HCT116 (cell line): Measurements from ENCODE around the gene CHST1. TPM values are rescaled to one million over a fixed set of nuclear protein-coding genes. Genes with fewer than 3 reads are reported as not detected.

ENCODE experiments used
- ATAC-seq: fragments of 200-7000 bp; cut with Tn5 transposase; 2 replicates; pipeline ENCODE4 v1.9.1; 2020; ENCODE audit warnings: mild to moderate bottlenecking, moderate library complexity
- BruUV-seq: library from RNA; stranded (reverse); fragments of 400-500 nt; replicated peaks from 2 replicates; lab custom pipeline; 2021; lab: Mats Ljungman, UMichigan
- CTCF ChIA-PET: fragments of 300-600 bp; sonication (Branson Sonifier 250); formaldehyde crosslinking; loops from one replicate; lab custom pipeline; 2021; ENCODE audit warnings: antibody characterized with exemption; lab: Charles Lee
- POLR2A ChIA-PET: fragments of 300-600, 350-600 bp; sonication (Branson Sonifier 250); formaldehyde crosslinking; loops from one replicate; lab custom pipeline; 2021; ENCODE audit warnings: antibody characterized with exemption; lab: Charles Lee
- RAD21 ChIA-PET, 2 experiments: fragments of 300-600 bp; sonication (Branson Sonifier 250); formaldehyde crosslinking; loops; one replicate each; lab custom pipeline; 2023; ENCODE audit warnings: low total read pairs in 2 of 2; ENCODE audit not compliant: uncharacterized antibody in 2 of 2, unreplicated experiment in 2 of 2, low non-redundant PET in 1 of 2; lab: Charles Lee
- DNase-seq: peaks from one replicate; pipeline ENCODE4 v3.0.0-alpha.2; 2010; ENCODE audit warnings: low read depth, low spot score
- H2AFZ ChIP-seq: fragments of 200-600 bp; shearing (Covaris generic), sonication (generic); 2 replicates; pipeline ENCODE4 v1.6.1; 2017; ENCODE audit warnings: low read depth, mixed run types, mixed read lengths, antibody characterized with exemption, low read length; ENCODE audit not compliant: poor library complexity, severe bottlenecking
- H3K27ac ChIP-seq: 2 replicates; pipeline ENCODE4 v1.5.1; 2012; ENCODE audit warnings: low read depth, low read length
- H3K27me3 ChIP-seq: fragments of 200-600 bp; sonication (generic); 2 replicates; pipeline ENCODE4 v1.6.1; 2016; ENCODE audit warnings: mixed run types, low read length, mixed read lengths; ENCODE audit not compliant: insufficient read depth
- H3K36me3 ChIP-seq, 2 experiments: fragments of 200-500 bp in 1 of 2; fragments of 200-600 bp in 1 of 2; sonication (Bioruptor generic) in 1 of 2; sonication (generic) in 1 of 2; 2 replicates each; pipeline versions ENCODE4 v1.5.1 to v1.6.1; 2014 to 2016; ENCODE audit warnings: low read length in 2 of 2, inconsistent platforms in 1 of 2, mixed read lengths in 1 of 2, mixed run types in 1 of 2; ENCODE audit not compliant: insufficient read depth in 2 of 2, control insufficient read depth in 1 of 2
- H3K4me1 ChIP-seq, 2 experiments: fragments of 200-600 bp in 1 of 2; sonication (generic) in 1 of 2; 2 replicates each; pipeline versions ENCODE4 v1.5.1 to v1.6.1; 2012 to 2017; ENCODE audit warnings: low read length in 2 of 2, inconsistent platforms in 1 of 2, mild to moderate bottlenecking in 1 of 2, mixed read lengths in 1 of 2, mixed run types in 1 of 2, moderate library complexity in 1 of 2; ENCODE audit not compliant: insufficient read depth in 2 of 2, control insufficient read depth in 1 of 2
- H3K4me2 ChIP-seq: fragments of 200-600 bp; sonication (generic); 2 replicates; pipeline ENCODE4 v1.6.1; 2017; ENCODE audit warnings: mixed run types, low read length, mixed read lengths
- H3K4me3 ChIP-seq, 2 experiments: fragments of 200-600 bp in 1 of 2; sonication (generic) in 1 of 2; replicated peaks in 1 of 2; 2 replicates each; pipeline ENCODE4 v1.5.1; 2011 to 2016; ENCODE audit warnings: low read length in 2 of 2, control low read depth in 1 of 2, low read depth in 1 of 2, mild to moderate bottlenecking in 1 of 2, mixed read lengths in 1 of 2, mixed run types in 1 of 2
- H3K79me2 ChIP-seq: fragments of 200-600 bp; sonication (generic); 2 replicates; pipeline ENCODE4 v1.6.1; 2017; ENCODE audit warnings: mild to moderate bottlenecking, mixed run types, low read length, moderate library complexity, mixed read lengths; ENCODE audit not compliant: insufficient read depth
- H3K9ac ChIP-seq: fragments of 200-600 bp; sonication (generic); 2 replicates; pipeline ENCODE4 v1.6.1; 2016; ENCODE audit warnings: low read length, mixed read lengths
- H3K9me2 ChIP-seq: fragments of 200-600 bp; sonication (generic), shearing (Covaris generic); 2 replicates; pipeline ENCODE4 v1.6.1; 2017; ENCODE audit warnings: mixed run types, mild to moderate bottlenecking, moderate library complexity; ENCODE audit not compliant: insufficient read depth
- H3K9me3 ChIP-seq, 2 experiments: fragments of 200-500 bp in 1 of 2; fragments of 200-600 bp in 1 of 2; sonication (Bioruptor generic) in 1 of 2; sonication (generic) in 1 of 2; 2 replicates each; pipeline ENCODE4 v1.6.1; 2014 to 2017; ENCODE audit warnings: low read length in 2 of 2, mixed read lengths in 2 of 2, inconsistent platforms in 1 of 2, low read depth in 1 of 2, mild to moderate bottlenecking in 1 of 2, mixed run types in 1 of 2, moderate library complexity in 1 of 2; ENCODE audit not compliant: control insufficient read depth in 1 of 2, insufficient read depth in 1 of 2
- H4K20me1 ChIP-seq: fragments of 200-600 bp; sonication (generic), shearing (Covaris generic); 2 replicates; pipeline ENCODE4 v1.6.1; 2017; ENCODE audit warnings: mixed run types, mild to moderate bottlenecking, moderate library complexity; ENCODE audit not compliant: insufficient read depth
- CBX3 ChIP-seq: IDR thresholded peaks from 2 replicates; pipeline ENCODE4 v1.6.1; 2012; ENCODE audit warnings: low read depth
- CEBPB ChIP-seq: IDR thresholded peaks from 2 replicates; pipeline ENCODE4 v1.6.1; 2012; ENCODE audit warnings: low read depth
- CTCF ChIP-seq, 3 experiments: fragments of 200-600 bp in 1 of 3; sonication (generic) in 1 of 3; IDR thresholded peaks in 2 of 3; conservative IDR thresholded peaks in 1 of 3; 2 replicates each; pipeline ENCODE4 v1.5.1; 2012 to 2017; ENCODE audit warnings: low read depth in 2 of 3, low read length in 2 of 3, antibody characterized with exemption in 1 of 3, borderline replicate concordance in 1 of 3, control low read depth in 1 of 3, mild to moderate bottlenecking in 1 of 3, mixed read lengths in 1 of 3, mixed run types in 1 of 3, moderate library complexity in 1 of 3; ENCODE audit not compliant: insufficient read depth in 1 of 3
- EGR1 ChIP-seq: IDR thresholded peaks from 2 replicates; pipeline ENCODE4 v1.6.1; 2012; ENCODE audit warnings: low read depth
- ELF1 ChIP-seq: IDR thresholded peaks from 2 replicates; pipeline ENCODE4 v1.6.1; 2012; ENCODE audit warnings: low read depth, borderline replicate concordance
- EZH2 ChIP-seq: fragments of 200-600 bp; sonication (generic); IDR thresholded peaks from 2 replicates; pipeline ENCODE4 v1.6.1; 2017; ENCODE audit warnings: antibody characterized with exemption, mixed run types
- EZH2phosphoT487 ChIP-seq: fragments of 200-600 bp; IDR thresholded peaks from 2 replicates; pipeline ENCODE4 v1.6.1; 2018; ENCODE audit warnings: antibody characterized with exemption, borderline replicate concordance
- FOSL1 ChIP-seq: IDR thresholded peaks from 2 replicates; pipeline ENCODE4 v1.6.1; 2012; ENCODE audit warnings: low read depth
- POLR2AphosphoS5 ChIP-seq: IDR thresholded peaks from 2 replicates; pipeline ENCODE4 v1.6.1; 2011; ENCODE audit warnings: mild to moderate bottlenecking, low read depth, low read length, moderate library complexity
- RAD21 ChIP-seq: IDR thresholded peaks from 2 replicates; pipeline ENCODE4 v1.6.1; 2012; ENCODE audit warnings: low read depth, mild to moderate bottlenecking
- REST ChIP-seq: IDR thresholded peaks from 2 replicates; pipeline ENCODE4 v1.6.1; 2012; ENCODE audit warnings: low read depth
- SIN3A ChIP-seq: IDR thresholded peaks from 2 replicates; pipeline ENCODE4 v1.6.1; 2012; ENCODE audit warnings: low read depth
- SP1 ChIP-seq: IDR thresholded peaks from 2 replicates; pipeline ENCODE4 v1.6.1; 2012; ENCODE audit warnings: low read depth
- SRF ChIP-seq: IDR thresholded peaks from 2 replicates; pipeline ENCODE4 v1.6.1; 2012; ENCODE audit warnings: low read depth
- YY1 ChIP-seq: IDR thresholded peaks from 2 replicates; pipeline ENCODE4 v1.6.1; 2011; ENCODE audit warnings: low read length, low read depth, moderate library complexity, mild to moderate bottlenecking; ENCODE audit not compliant: insufficient replicate concordance; ENCODE audit errors: extremely low read depth
- ZFX ChIP-seq: fragments of 450-650 bp; IDR thresholded peaks from 2 replicates; pipeline ENCODE4 v1.6.1; 2017
- ZNF274 ChIP-seq: fragments of 200-500 bp; sonication (Bioruptor generic); IDR thresholded peaks from 2 replicates; pipeline ENCODE4 v1.6.1; 2014; ENCODE audit warnings: mild to moderate bottlenecking, low read depth, low read length, inconsistent platforms
- intact Hi-C: fragments of 100-400 bp; cut with micrococcal nuclease; formaldehyde crosslinking; loops from 2 replicates; pipeline ENCODE4 v1.10.0; 2022
- total RNA-seq: library from RNA; stranded (reverse); gene quantifications from one replicate; pipeline ENCODE4 v1.2.1, GENCODE V29; 2021; ENCODE audit not compliant: unreplicated experiment
- TF ChIP-seq, protein P1 (sequence below): IDR thresholded peaks from 2 replicates; pipeline ENCODE4 v1.6.1; 2011; ENCODE audit warnings: mild to moderate bottlenecking, low read length, moderate library complexity; ENCODE audit not compliant: insufficient replicate concordance; ENCODE audit errors: extremely low read depth
- TF ChIP-seq, protein P2 (sequence below): IDR thresholded peaks from 2 replicates; pipeline ENCODE4 v1.6.1; 2012
- TF ChIP-seq, protein P3 (sequence below): IDR thresholded peaks from 2 replicates; pipeline ENCODE4 v1.6.1; 2012

Gene CHST1
- total RNA-seq, 1 experiment from 2014 or later = 0.69 TPM

GRCh38 chr11:45652781-45653180 is 12.6 kb downstream of the CHST1 start:
- no peak overlapping the region for H3K27ac ChIP-seq
- intact Hi-C loops = loop anchor here (10.0 kb wide), 1 partner anchor 248 kb away; no protein-coding TSS in a partner anchor
- H3K9me3 ChIP-seq = no peaks in the 10 kb centered on the region
- H2AFZ ChIP-seq = no peak overlapping the region
- H3K9ac ChIP-seq = no peak overlapping the region
- no peak for ATAC-seq
- RAD21 ChIA-PET = no interaction called here
- no peaks in the 10 kb centered on the region for H3K9me2 ChIP-seq
- TF ChIP-seq YY1 (no peak), CTCF (IDR thresholded peaks at IDR 0.05 in 2 of 3, conservative IDR thresholded peaks at IDR 0.05 in 1 of 3; ENCODE audit: borderline replicate concordance in 1 of 3, insufficient read depth in 1 of 3, low read depth in 2 of 3, low read length in 2 of 3) (no peak), SIN3A (no peak), EZH2 (no peak), CEBPB (no peak), SP1 (no peak), EZH2phosphoT487 (no peak), ELF1 (no peak), ZFX (no peak), POLR2AphosphoS5 (no peak), RAD21 (no peak), REST (no peak), SRF (no peak), ZNF274 (no peak), FOSL1 (no peak), CBX3 (no peak), EGR1 (no peak)
- TF ChIP-seq, protein P1, sequence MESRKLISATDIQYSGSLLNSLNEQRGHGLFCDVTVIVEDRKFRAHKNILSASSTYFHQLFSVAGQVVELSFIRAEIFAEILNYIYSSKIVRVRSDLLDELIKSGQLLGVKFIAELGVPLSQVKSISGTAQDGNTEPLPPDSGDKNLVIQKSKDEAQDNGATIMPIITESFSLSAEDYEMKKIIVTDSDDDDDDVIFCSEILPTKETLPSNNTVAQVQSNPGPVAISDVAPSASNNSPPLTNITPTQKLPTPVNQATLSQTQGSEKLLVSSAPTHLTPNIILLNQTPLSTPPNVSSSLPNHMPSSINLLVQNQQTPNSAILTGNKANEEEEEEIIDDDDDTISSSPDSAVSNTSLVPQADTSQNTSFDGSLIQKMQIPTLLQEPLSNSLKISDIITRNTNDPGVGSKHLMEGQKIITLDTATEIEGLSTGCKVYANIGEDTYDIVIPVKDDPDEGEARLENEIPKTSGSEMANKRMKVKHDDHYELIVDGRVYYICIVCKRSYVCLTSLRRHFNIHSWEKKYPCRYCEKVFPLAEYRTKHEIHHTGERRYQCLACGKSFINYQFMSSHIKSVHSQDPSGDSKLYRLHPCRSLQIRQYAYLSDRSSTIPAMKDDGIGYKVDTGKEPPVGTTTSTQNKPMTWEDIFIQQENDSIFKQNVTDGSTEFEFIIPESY = no peak
- TF ChIP-seq, protein P2, sequence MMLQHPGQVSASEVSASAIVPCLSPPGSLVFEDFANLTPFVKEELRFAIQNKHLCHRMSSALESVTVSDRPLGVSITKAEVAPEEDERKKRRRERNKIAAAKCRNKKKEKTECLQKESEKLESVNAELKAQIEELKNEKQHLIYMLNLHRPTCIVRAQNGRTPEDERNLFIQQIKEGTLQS = no peak
- TF ChIP-seq, protein P3, sequence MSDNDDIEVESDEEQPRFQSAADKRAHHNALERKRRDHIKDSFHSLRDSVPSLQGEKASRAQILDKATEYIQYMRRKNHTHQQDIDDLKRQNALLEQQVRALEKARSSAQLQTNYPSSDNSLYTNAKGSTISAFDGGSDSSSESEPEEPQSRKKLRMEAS = no peak
- TF ChIP-seq, all 23 proteins: peak for 0
- H3K36me3 ChIP-seq = no peaks in the 10 kb centered on the region
- ChIA-PET POLR2A (no interaction called here), CTCF (no interaction called here)
- H3K79me2 ChIP-seq = no peaks in the 10 kb centered on the region
- peaks cover 0 to 3% of the 10 kb centered on the region in 2 experiments; a peak in 1 of 4 replicates for H3K4me1 ChIP-seq
- no peaks in the 10 kb centered on the region for H3K27me3 ChIP-seq
- H4K20me1 ChIP-seq = no peaks in the 10 kb centered on the region
- no peak overlapping the region for H3K4me2 ChIP-seq
- DNase-seq = no peak
- H3K4me3 ChIP-seq = no peak overlapping the region
- BruUV-seq = no TSS peak
